Renal pelvis (tissue), 4 donors: ENCODE measurements around the gene ZNF618. TPM values are rescaled to one million over a fixed set of nuclear protein-coding genes. Genes with fewer than 3 reads are reported as not detected.

Source experiments
- DNase-seq: peaks from one replicate; pipeline ENCODE4 v3.0.0-alpha.2; 2013
- polyA plus RNA-seq, 3 donors: library from polyadenylated mRNA; unstranded; fragments of 120-200 nt; gene quantifications; one replicate each; pipeline ENCODE4 v1.2.1, GENCODE V29; 2013; ENCODE audit not compliant: insufficient read length in 3 of 3

The ZNF618 gene
- polyA plus RNA-seq, 3 donors: 42.3 to 48.8 (median 45.8) TPM

DNA sequence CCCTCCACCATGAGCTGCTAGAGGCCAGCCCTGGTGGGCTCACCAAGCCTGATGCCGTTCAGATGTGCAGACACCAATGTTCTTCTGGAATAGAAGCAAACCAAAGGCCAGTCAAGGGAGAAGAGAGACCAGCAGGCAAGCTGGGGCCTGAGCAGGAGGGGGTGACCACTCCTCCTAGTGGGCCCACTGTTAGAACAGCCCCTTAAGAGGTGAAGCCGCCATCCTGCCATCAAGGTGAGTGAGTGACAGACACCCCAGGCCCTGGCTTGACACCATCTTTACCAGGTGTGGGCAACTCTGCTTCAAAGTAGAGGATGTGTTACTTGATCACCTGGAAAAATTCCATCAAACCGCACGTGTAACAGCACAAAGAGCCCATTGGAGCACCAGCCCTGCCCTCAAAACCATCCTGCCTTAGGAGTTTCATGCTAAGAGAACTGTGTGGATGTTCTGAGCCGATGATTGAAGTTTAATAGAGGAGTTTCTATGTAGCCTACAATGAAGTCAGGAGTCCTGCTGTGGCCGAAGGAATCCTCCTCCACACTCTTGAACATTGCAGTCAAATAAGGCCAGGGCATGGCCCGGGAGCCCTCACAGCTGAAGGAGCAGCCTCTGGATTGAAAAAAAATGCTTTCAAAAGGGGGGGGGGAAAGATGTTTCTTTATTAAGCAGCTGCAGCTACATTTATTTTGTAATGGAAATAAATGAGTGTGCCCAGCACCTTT lies 181.2 kb downstream of the ZNF618 start:
- no peak for DNase-seq

DNA sequence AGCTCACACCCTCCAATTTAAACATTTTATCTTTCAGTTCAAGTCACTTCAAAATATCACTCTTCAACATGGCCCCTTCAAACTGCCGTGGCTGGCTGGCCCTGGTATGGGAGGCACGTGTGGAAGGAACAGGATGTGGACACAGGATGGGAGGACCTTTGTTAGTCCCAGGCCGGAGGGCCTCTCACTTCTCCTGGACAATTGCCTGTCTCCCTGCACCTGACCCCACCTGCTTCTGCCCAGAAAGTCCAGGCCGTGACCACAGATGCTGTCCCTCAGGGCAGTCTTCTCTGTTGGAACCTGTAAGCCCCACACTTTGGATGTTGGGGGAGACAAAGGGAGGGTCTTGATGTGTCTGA lies 182.6 kb downstream of the ZNF618 start:
- DNase-seq: no peak

DNA sequence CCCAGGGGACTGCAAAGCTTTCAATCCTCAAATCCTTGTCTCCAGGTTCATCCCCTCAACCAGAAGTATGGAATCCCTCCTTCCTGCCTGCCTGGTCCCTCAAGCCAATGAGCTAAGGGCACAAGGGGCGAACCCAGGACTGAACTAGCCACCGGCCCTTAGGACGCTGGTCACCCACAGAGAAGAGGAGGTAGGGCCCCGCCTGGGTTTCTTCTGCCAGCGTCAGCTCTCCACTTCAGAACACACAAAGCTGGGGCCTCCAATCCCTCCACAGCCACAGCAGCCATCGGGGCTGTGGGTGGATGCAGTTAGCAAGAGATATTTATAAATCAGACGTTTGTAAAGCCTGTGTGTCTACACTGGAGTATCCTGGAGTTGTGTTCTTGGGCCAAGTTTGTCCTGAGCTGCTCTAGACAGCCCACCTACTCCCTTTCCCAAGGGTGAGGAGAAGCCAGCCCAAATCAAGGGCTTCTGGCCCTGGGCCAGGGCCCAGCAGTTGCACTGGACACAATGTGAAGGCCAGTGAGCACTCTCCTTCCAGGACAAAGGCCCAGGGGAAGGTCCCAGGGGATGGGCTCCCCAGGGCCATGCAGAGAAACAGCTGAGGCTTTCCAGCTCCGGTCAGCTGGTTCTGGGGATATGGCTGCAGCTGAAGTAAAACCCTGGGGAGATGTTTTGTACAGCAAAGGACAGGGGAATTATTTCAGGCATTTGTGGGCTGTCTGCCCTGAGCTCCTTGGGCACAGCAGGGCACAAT lies 183.1 kb downstream of the ZNF618 start:
- no peak for DNase-seq

DNA sequence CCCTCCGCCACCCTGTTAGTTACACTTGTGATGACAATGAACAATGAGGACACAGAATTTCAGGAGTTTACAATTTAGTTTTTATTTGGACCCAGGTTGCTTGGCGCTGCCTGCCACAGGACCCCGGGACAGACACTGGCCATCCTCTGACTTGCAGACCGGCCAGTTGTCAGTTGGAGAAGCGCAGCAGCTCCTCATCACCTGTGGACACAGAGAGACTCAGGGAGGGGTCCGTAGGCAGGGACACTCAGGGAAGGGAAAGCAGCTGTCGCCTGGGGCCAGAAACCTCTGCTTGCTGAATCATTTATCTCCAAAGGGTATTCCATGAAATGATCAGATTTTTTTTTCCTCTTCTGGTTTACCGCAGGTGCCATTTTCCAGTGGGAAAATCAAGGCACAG lies 184.0 kb downstream of the ZNF618 start:
- DNase-seq: no peak

DNA sequence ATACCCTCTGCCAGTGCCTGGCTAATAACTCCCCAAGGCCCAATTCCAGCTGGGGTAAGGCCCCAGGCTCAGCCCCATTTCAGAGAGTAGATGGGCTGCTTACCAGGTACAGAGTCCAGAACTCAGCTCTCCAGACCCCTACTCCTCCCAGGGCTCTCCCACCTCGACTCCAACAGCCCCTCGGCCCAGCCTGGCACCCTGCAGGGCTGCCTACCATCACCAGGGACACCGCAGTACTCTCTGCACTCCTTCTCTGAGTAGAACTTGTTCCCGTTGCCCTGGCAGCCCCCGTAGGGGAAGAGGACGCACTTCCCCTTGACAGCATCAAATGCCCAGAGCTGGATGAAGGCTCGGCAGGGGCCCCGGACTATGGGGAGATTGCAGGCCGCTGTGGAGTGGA lies 184.6 kb downstream of the ZNF618 start:
- no peak for DNase-seq

DNA sequence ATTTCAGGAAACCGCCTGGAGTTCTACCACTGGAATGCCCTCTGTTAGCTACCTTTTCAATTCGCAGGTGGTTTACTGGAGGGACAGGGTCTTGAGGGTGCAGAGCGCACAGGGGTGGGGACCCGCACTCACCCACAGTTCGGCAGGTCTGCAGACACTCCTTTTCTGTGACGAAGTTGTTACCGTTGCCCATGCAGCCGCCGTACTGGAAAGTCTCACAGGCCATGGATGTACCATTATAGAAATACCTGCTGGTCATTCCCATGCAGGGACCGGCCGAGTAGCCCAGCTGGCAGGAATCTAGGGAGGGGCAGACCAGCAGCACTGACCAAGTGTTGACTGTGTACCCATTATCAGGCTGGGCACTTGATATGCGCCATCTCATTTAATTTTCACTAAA lies 185.2 kb downstream of the ZNF618 start:
- no peak for DNase-seq

DNA sequence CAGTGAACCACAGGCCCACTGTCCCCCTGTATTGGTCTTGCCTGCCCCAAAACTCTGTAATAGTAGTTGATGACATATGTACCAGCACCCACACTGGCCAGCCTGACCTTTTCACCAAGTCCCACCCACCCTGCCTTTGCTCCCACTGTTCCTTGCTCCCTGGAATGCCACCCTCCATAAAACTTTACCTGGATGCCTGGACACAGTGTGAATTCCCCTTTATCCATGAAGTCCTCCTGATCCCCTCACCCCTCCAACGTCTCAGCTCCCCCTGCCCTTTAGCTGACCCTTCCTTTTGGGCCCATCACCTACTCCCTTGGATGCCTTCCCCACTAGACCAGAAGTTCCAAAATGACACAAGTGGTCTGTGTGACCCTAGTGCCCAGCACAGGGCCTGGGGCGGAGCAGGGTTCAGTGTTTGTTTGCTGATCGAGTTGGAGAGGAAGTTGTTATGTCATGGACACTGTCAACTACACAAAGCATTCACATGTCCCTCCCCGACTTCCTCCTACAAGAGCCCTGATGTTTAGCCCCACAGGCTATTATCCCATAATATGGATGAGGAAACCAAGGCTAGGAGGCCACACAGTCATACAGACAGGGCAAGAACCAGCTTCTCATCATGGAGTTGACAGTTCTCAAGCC lies 185.8 kb downstream of the ZNF618 start:
- DNase-seq: no peak

DNA sequence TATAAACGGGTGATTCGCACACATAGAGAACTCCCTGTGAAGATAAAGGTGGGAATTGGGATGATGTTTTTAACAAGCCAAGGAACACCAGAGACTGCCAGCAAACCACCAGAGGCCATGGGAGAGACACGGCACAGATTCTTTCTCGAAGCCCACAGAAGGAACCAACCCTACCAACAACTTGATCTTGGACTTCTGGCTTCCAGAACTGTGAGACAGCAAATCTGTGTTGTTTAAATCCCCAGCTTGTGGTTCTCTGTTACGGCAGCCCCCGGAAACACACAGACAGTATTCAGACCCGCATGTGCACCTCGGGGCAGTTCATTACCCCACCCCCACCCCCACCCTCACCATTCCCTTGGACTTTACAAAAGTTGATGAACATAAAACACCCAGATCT lies 189.2 kb downstream of the ZNF618 start:
- DNase-seq: no peak

DNA sequence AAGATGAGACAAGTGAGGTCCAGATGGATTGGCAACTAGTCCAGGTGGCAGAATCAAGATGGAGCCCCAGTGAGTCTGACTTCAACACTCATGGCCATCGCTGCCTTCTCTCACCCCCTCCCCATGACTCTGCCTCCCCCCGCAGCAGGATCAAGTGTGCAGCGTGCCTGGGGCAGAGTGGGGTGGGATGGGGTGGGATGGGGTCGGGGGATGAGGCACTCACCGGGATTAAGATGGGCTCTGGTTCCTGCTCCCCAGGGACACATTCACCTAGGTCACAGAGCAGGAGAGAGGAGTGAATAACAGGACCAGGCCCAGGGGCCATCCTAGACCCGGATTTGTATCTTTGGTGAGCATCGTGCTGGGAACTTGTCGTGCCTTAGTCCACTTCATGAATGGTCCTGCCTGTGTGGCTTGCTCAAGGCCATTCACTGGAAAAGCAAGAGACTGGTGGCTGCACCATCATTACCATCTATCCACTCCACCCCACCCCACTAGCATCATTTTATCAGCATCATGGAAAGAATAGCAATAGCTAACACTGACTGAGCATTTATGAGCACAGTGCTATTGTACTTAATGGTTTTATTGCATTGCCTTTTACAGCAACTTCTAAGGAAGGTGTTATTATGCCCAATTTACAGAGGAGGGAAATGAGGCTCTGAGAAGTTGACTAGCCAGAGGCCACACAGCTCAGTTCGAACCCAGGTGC lies 193.5 kb downstream of the ZNF618 start:
- DNase-seq: no peak

DNA sequence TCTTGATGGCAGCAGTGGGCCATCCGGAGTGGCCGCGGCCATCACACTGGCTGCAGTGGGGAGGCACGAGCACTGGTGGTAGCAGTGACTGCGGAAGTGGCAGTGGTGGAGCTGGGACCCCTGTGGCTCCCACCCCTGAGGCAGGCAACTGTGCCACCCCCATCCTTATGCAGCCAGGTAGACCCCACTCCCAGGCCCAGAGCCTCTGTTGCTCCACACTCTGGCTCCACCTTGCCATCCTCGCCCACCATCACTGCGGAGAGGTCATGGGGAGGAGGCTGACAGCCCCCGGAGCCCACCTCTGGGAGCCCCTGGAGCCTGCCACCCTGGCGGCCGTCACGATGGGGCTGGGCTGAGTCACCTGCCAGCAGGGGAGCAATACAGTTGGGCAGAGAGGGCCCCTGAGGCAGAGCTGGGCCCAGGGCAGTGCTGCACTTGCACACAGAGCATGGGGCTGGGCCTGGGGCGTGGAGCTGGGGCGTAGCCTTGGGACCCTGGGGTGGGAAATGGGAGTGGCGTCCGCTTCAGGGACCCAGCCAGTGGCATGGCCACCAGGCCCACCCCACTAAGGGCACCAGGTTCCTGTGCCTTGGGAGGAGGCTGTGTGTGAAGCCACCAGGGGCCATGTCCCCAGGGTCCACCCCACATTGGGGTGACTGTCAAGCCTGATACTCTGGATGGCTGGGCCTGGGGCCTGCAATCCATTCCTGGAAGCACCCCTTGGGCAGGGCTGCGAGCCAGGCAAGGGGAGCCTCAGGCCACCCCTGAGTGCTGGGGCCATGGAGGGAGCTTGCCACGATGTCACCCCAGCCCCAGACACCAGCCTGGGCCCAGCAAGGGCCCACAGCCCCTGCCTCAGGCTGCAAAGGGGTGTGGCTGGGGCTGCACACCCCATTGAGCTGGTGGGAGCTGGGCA lies 194.3 kb downstream of the ZNF618 start:
- no peak for DNase-seq

DNA sequence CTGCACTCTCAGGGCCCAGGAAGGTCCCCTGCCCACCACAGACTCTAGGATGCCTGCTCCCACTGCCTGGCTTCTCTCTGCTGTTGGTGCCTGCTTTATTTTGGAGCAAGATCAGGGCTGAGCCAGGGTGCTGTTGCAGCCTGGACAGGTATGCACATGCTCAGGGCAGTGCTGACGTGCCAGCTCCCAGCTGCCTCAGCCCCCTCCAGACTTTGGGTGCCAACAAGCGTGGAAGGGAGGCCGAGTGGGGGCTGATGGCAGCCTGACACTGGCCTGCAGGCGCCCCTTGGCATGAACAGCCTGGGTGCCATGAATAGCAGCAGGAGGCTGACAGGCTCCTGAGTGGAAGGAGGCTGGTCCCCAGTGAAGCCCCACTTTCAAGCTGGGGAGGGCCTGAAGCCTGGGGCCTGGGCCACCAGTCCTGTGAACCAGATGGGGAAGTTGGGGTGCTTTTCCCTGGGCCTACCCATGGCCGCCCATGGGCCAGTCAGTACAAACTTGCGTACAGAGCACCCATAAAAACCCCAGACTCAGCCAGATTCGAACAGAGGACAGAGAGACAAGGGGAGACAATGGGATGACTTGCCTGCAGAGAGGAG lies 195.2 kb downstream of the ZNF618 start:
- no peak for DNase-seq

DNA sequence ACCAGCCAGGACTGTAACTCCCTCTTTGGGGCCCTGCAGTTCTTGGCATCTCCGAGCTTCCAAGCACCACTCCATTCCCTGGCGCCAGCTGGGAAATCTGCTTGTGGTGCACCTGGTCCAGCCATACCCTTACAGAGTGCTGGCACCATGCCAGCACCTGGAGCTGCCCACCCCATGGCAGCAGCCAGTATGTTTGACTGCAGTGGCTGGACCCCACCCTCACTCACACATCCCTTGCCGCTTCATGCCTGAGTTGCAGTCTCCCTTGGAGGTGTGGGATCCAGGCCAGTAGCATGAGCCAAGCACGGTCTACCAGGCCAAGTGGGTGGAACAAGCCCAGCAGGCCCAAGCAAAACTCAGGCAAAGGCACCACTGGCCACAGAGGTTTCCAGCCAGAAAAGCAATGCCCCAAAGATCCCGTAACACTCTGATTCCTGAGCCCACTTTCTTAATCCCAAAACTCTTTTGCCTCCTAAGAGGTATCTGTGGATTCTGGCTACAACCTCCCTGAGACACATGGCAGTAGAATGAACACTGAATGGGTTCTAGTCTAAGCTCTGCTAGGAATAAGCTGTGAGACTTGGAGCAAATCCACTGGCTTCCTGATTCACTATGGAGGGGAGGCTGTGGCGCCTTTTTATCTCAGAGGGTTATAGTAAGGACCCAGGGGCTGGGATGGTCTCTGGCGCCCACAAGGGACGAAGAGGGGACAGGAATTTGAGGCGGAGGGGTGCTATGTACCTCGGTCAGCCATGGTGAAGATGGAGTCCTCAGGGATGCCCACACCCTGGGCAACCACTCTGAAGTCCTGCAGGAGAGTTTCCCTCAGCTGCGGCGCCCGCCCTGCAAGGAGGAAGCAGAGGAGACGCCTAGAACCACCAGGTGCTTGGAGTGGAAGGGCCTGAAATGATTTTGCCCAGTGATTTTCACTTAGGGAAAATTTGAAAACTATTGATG lies 196.4 kb downstream of the ZNF618 start:
- no peak for DNase-seq

DNA sequence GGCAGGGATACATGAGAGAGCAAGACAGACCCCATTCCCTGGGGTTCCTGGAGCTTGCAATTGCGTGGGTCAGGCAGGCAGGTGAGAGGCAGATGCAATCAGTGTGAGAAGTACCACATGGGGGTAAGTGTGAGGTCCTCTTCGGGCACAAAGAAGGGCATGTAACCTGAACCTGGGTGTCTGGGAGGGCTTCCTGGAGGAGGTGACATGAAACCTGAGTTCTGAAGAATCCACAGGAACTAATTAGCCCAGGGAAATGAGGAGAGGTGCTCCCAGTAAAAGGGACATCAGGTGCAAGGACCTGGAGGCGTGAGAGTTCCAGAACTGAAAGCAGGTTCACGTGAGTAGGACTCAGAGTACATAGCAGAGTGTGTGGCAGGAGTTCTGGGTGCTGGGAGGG lies 199.5 kb downstream of the ZNF618 start:
- no peak for DNase-seq

DNA sequence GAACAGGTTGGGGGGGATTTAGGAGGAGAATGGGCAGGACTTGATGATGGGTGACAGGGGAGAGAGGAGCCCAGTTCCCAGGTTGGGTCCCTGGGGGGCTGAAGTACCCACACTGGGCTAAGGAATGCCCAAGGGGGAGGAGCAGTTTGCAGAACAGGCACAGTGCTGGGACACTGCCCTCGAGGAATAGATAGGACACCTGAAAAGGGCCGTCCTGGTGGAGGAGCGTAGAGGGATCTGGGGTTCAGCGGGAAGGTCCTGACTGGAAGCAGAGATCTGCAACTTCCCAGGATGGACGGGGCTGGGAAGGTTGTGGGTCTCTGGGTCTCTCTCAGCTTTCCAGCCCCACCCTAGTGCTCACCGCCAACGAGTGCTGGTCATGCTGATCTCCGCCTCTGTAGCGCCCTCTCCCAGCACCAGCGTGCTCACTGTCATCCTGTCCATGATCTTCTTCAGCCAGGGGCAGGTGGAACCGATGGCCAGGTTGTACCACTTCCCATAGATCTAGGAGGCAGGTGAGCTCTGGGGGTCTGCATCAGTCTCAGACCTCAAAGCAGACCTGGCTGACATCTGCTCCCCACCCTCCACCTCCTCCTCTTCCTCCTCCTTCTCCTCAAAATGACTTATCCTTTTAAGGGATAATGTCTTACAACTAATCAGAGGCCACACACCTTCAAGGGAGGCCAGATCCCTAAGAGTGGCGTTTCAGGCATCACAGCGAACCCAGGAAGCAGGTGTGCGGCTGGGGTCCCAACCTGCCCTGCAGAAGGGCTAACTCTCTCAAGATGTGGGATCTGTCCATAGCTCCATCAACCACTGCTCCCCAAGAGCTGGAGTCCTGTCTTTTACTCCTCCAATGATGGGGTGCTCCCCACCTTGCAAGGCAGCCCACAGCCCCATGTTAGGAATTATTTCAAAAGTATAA lies 200.4 kb downstream of the ZNF618 start:
- no peak for DNase-seq

DNA sequence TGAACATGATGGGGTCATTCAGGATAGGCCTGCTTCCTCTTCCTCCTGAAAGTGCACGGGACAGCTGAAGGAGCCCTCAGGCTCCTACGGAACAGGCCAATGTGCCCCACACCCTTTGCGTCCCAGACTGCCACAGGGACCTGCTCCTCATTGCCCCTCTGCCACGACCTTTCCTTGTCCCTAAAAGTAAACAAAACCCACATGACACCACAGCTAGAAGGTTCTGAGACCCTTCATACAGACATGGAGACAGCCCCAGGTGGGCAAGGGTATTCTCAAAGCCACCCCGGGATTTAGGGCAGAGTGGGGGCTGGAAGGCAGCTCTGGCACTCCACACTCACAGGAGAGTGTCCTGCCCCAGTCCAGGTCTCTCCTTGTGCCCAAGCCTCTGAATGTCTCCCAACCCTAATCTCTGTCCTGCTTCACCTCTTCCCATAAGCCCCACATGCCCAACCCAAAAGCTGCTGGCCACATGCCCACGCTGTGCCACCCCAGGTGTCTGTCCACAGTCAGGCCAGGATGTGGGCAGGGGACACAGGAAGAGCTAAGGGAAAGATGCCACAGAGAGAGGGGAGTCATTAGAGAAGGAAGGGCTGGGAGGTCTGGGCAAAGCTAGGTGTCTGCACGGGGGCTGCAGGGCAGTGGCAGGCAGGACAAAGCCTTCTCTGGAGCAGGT lies 201.2 kb downstream of the ZNF618 start:
- DNase-seq: no peak

DNA sequence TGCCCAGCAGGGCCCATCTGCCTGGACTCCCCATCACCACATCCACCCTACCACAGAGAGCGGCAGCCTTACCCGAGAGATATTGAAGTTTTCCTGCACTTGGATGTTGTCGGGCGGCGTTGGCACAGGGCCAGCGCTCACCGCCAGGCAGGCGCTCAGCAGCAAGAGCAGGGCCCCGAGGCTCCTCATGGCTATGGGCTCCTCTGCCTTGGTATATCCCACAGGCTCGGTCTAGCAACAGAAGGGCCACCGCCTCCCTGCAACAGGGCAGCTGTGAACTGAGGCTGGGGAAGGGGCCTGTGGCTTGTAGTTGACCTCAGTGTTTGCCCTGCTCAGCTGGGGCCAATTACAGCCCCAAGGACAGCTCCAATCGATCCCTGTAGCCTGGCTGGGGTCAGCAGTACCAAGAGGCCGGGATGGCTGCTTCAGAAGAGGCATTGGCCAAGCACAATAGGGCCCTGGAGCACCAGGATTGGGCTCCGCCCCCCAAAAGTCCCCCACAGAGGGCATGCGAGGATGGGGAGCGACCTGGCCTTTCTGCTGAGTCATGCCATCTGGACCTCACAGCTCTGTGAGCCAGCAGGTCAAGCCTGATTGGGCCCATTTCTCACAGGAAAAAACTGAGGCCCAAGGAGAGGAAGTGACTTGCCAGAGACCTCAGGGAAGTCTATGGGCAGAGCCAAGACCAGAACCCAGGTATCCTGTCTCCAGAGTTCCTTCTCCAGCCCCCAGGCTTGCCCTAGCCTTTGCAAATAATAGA lies 202.1 kb downstream of the ZNF618 start, which contains the start of gene AMBP:
Gene AMBP (minus strand): TSS at position 280 of the 760 bp plus-strand sequence. CDS start 91 bp downstream, at position 189.
- DNase-seq: no peak

DNA sequence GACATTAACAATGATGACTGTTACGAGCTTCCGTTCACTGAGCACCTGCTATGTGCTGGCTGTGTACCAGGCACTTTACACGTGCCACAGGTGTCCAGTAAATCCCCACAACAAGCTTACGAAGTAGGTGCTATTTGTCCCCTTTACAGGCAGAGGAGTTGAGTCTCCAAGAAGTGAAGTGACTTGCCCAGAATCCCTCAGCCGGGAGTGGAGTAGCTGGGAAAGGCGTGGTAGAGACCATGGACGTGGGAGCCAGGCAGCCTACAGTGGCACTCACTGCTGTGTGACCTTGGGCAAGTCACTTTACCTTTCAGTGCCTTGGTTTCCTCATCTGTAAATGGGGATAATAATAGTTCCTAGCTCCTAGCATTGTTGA lies 202.7 kb downstream of the ZNF618 start:
- DNase-seq: no peak
